ENCODE results near the gene RASGRP3.

GRCh38 chr2:33614190-33614589 is 137.7 kb downstream of the RASGRP3 start:
- no peak for TF ChIP-seq GATA3 (IDR thresholded peaks at IDR 0.05; ENCODE audit: low read depth, low read length)
- TF ChIP-seq GATA2 (IDR thresholded peaks at IDR 0.05; ENCODE audit: low read depth, low read length), result no peak

Measured in SH-SY5Y (cell line).